HG03520 (cell line): ENCODE measurements around the gene GIPC3.

Experiments used
- ATAC-seq: cut with Tn5 transposase; IDR thresholded peaks from one replicate; pipeline ENCODE4 v1.9.1; 2021; ENCODE audit warnings: mild to moderate bottlenecking, moderate library complexity; ENCODE audit not compliant: unreplicated experiment

The GIPC3 gene

DNA sequence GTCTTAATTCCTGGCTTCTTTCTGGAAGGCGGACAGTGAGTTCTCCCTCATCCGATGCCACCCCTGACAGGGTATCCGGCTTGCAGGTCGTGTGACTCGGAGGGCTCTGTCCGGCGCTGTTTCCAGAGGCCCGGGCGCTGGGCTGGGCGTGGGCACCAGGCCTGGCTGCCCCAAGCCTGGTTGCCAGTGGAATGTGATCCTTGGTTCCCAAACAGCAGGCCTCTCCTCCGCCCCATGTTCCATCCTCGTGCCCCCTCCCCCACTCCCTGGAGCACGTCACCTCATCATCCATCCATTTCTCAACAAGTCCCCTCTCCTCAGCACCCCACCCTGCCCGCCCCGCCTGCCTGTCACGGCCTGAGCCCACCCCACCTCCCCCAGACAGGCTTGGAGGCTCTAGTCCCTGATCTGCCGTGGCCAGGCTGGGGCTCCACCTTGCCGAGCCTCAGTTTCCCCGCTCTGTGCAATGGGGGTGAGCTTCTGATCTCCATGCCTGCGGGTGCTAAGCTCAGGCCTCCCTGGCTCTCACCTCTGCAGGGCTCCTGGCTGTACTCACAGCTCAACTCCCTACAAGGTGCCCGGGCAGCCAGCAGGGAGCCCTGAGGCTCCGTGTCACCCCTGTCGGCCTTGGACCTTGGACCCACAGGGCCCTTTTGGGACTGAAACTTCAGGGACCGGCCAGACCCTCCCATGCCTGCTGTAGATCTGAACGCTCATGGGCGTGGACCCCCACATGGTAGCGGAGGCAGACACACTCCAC is 19.1 kb downstream of the GIPC3 start:
- ATAC-seq: no peak

DNA sequence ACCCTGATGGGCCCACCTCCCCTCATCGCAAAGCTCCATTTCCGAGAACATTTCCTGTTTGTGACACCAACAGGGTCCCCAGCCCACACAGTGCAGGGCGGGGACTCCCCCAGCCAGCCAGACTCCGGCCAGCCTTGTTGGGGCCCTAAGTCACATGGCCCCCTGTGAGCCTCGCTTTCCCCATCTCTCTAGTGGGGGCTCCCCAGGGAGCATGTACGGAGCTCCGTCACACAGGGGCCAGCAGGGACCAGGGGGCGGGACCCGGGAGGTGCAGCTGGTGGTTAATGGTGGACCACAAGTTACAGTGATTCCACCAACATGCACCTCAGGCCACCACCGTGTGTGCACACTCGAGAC is 19.7 kb downstream of the GIPC3 start:
- ATAC-seq: no peak

DNA sequence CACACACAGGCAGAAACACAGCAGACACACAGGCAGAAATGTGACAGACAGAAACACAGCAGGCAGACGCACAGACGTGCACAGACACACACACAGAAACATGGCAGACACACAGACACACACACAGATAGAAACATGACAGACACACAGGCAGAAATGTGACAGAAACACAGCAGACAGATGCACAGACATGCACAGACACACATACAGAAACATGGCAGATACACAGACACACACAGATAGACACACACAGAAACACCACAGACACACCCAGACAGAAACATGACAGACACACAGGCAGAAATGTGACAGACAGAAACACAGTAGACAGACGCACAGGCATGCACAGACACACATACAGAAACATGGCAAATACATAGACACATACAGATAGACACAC is 20.1 kb downstream of the GIPC3 start:
- no peak for ATAC-seq

DNA sequence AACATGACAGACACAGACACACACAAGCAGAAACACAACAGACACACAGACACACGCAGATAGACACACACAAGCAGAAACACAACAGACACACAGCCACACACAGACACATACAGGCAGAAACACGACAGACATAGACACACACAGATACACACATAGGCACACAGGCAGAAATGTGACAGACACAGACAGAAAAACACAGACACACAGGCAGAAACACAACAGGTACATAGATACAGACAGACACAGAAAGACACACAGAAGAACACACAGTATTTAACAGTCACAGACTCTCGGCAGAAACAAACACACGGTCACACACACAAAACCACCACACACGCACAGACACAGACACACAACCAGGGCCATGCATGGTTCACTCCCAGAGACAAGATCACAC is 20.5 kb downstream of the GIPC3 start:
- ATAC-seq: no peak

- ATAC-seq: no peak
These were observed 21.0 kb downstream of the GIPC3 start for GRCh38 chr19:3606174-3606689.

DNA sequence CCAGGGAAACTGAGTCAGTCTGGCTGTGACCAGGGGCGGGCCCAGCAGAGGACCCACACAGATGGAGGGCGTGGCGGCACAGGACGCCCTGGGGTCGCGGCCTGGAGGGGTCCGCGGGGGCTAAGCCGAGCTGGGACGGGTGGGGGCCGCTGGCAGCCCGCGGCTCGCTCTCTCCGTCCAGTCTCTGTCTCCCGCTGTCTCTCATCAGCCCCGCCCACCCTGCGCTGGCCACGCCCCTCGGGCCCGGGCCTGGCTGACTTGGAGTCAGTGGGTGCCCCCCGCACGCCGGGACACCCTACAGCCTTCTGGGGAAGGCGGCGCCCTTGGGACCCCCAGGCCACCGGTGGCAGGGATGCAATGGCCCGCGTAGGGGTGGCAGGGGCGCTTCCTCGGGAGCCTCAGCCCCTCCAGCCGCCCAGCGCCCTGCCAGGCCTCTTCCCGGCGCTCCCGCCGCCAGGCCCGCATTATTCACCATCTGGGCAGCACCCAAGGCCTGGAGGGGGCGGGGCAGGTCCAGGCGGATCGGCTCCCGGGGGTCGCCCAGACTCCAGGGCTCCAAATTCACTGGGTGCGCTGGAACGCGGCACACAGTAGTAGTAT is 21.5 kb downstream of the GIPC3 start, which contains the start of gene TBXA2R:
TBXA2R (minus strand) TSS at position 186 of the 600 bp plus-strand sequence. CDS start 6,241 bp downstream, outside the sequence.
- ATAC-seq: no peak

GRCh38 chr19:3607303-3608078 is 22.2 kb downstream of the GIPC3 start:
- no peak for ATAC-seq

GRCh38 chr19:3608079-3608641 is 22.9 kb downstream of the GIPC3 start:
- no peak for ATAC-seq

DNA sequence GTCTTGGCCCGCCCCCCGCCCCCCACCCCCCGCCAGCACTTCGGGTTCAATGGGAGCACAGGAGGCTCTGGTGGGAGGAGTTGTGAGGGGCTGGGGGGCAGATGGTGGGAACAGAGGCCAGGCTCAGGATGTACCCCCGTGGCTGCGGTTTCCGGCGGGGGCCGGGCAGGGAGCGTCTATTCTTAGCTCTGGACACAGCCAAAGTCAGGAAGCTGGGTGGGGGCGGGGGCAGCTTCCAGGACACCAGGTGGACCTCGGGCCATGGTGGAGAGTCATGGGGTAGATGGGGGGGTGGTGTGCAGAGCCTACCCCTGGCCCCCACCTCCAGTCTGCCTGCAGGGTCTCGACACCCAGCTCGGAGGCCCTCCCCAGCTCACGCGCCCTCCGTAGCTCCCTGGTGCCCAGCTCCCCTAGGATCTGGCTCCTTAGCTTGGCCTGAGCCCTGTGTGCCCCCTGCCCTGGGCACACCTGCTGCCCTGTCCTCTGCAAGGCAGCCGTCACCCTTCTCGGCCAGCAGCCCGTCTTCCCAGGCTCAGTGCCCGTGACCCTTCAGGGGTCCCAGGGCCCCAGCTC is 23.6 kb downstream of the GIPC3 start:
- ATAC-seq: no peak

DNA sequence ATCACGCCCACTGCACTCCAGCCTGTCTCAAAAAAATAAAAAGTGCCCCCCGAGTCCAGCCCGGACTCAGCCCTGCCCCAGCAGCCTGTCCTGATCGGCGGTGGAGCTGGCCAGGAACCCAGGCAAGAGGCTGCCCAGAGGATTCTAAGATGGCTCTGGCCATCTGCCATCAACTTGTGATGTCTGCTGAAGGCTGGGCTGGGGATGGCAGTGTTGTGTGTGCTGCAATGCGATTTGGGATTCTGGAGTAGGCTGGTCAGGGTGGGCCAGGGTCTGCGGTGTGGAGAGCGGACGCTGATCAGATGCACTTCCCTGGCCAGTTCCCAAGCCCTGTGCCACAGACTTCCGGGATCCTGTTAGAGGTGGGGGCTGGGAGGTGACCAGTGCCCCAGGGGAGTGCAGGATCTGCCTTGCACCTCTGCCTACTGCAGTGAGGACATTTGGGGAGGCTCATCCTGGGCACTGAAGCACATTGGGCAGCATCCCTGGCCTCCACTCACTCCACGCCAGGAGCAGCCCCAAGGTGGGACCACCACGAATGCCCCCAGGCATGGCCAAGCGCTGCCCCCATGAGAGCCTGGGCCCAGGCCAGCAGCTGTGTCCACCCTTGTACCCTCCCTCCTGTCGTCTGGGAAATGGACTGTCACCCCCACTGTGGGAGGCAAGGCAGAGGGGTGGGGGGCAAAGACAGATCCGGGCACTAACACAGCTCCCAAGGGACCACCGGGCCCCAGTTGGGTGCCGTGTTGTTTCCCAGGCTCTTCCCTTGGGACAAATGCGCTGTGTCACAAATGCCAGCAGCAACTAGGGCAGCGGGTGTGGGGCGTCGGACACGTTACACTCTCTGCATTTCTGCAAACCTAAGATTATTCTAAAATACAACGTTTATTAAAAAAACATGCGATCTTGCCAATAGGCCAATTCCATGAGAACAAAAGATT is 24.8 kb downstream of the GIPC3 start:
- no peak for ATAC-seq

- no peak for ATAC-seq
These were observed 25.8 kb downstream of the GIPC3 start for GRCh38 chr19:3610745-3611717.

DNA sequence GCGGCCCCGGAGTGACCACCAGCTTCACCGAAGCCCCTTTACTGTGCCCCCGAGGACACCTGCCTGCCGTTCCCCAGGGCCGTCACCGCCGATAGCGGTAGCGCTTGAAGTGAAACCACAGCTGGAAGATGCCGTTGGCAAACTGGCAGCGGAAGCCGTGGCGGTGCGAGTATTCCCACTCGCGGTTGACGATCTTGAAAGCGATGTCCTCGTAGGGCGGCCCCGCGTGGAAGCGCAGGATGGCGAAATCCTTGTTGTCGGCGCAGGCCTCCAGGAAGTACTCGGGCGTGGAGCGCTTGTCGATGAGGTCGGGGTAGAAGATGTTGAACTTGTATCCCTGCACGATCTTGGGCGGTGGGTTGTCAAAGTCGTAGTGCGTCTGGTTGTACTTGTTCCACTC is 26.6 kb downstream of the GIPC3 start:
- no peak for ATAC-seq

DNA sequence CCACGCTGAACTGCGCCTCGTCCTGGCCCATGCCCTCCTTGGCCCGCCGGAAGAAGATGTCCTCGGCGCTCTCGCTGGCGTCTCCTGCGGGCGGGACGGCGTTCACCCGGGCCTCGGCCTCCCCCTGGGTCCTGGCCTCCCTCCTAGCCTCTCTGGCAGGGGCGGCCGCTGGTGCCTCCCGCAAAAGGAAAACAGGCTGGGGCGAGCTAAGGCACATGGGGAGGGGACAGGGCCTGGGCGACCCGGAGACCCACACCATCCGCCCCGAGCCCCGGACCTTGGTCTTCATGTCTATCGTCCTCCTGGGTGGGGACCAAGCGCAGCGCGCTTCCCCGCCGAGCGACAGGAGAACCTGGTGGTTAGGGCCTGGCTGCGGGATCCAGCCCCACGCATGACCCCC is 27.1 kb downstream of the GIPC3 start:
- ATAC-seq: no peak

- no peak for ATAC-seq
These were observed 27.8 kb downstream of the GIPC3 start for GRCh38 chr19:3612901-3613741.

DNA sequence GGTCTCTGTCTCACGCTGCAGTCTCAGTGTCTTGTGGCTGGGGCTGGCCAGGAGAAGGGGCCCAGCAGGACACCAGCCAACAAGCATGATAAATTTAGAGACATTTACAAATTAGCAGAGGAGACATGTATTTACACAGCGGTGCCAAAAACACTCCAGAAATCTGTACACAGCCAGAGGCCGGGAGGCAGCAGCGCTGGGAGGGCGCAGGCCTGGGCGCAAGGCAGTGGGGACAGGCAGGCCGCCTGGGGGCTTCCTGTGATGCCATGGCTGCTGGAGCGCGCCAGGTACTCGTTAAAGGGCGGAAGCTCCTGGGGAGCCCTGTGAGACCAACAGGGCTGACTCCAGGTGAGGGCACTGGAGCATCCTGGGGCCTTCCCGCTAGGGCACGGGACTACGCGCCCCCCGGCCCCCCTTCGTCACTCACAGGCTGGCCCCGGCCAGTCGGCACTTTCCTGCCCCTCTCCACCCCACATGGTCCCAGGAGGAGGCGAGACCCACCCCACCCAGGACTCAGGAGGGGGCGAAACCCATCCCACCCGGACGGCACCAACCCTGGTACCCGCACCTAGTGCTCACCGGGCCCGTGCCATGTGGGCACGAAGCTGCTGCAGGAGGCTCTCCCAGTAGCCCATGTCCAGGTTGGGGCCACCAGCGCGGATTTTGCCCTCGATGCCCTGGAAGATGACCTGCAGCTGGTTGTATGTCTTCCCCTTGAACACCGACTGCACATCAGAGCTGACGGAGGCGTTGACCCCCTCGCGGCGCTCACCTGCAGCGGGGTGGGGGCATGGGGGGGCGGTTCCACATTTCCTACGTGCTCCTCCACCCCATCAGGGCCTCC is 28.8 kb downstream of the GIPC3 start:
- no peak for ATAC-seq

GRCh38 chr19:3614858-3615505 is 29.7 kb downstream of the GIPC3 start:
- ATAC-seq: no peak
